GM18858 (cell line): Measurements from ENCODE around the gene RALGAPA2.

Experiments
- ATAC-seq: cut with Tn5 transposase; IDR thresholded peaks from one replicate; pipeline ENCODE4 v1.9.1; 2021; ENCODE audit not compliant: unreplicated experiment

The RALGAPA2 gene

GRCh38 chr20:20442466-20442865, 270.0 kb downstream of the RALGAPA2 start:
- no peak for ATAC-seq

DNA sequence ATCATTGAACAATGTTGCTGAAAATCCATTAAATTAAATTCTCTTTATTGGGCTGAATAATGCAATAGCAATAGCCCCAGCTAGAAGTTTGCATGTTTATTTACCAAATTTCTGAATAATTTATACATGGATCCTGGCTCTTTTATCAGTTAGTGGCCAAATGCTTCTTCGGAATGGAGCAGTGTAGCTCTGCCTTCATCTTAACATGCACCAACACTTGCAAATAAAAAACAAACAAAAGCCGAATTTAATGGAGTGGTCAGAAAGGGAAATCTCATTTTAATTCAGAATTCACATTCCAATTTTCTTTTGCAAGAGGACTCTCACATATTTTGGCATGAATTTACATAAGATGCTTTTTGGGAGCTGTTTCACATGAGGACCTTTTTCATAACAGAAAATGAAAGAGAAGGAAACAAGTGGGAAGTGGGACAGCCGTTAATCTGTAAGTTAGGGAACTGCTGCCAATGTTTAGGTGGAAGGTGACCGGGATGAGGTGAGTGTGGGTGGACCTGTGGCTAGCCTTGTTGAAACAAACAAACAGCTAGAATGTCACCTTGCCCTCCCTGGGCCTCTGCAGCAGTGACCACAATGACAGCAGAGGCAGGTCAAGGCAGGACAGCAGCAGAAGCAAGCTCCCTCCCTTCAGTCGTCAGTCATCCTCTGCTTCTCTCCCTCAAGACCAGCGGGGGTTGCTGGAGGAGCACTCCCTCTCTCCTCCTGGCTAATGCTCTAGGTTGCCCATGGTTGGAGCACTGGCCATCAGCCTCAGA, 271.4 kb downstream of the RALGAPA2 start:
- no peak for ATAC-seq

- ATAC-seq: no peak
These were observed 272.0 kb downstream of the RALGAPA2 start for GRCh38 chr20:20440481-20440880.

DNA sequence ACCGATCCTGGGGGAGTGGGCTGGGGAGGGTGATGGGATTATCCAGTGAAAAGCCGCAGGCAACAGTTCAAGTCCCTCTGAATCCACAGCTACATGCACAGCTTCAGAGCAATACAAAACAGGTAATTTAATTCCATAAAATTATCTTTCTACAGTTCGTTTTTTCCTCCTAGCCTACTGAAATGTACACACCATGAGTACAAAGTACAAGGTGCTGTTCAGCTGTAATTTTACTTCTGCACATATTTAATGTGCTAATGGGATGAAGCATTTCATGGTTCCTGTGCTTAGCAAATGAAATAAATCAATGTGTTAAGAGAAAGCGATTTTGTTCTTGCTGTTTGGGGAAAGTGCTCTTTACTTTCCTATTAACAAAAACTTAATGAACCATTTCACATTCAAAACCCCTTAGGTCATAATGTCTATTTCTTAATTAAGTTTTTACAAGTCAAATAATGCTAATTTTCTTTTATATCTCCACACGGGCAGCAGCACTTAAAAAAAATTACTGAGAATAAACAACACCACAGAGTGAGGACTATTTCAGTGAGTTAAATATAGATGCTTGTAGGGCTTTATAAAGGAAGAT, 272.7 kb downstream of the RALGAPA2 start:
- no peak for ATAC-seq

DNA sequence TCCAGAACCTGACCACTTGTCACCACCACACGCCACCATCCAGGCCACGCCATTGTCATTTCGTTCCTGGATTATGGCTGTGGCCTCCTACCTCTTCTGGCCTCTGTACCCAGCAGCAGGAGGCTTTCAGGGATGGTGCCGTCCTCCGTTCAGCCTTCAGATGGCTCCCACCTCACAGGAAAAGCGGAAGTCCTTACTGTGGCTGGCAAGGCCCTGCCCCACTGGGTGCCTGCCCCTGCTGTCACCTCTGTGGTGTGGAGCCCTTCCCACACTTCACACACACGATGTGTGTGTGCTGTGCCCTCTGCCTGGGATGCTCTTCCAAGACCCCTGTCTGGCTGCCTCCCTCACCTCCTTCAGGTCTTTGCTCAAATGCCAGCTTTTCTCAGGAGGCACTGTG, 275.1 kb downstream of the RALGAPA2 start:
- ATAC-seq: no peak

DNA sequence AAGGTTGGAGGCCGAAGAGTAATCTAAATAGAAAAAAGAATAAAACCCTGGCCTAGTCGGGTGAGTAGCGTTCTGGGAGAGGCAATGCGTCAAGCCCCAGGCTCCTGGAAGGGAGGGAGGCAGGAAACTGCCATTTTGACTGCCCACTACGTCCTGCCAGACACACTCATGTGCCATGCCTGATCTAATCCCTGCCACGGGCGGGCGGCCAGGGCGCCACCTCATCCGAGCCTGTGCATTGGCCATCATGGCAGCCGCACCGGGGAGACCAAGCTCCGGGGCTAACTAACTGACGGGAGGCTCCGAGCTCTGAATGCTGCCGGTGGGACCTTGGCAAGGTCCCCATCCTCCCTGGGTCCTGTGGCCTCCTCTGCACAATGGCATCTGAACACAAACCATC, 275.8 kb downstream of the RALGAPA2 start:
- no peak for ATAC-seq

- no peak for ATAC-seq
These were observed 277.0 kb downstream of the RALGAPA2 start for GRCh38 chr20:20435453-20435852.

- no peak for ATAC-seq
These were observed 279.7 kb downstream of the RALGAPA2 start for GRCh38 chr20:20432618-20433286.

DNA sequence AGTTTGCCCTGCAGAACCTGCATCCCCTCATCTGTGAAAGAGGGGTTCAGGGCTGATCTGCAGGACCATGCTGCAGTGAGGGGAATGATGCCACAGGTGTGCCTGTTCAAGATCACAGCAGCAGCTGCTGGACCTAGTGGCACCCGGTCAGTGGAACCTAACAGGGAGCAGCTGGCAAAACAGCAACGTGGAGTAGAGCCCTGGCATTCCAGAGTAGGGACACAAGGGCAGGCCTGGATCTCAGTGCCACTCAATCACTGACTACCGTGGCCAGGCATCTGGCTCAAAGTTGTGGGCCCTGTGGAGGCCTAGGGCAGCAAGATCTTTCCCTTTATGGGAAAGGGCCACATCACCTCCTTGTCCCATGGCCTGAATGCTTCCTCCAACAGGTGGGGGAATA, 282.4 kb downstream of the RALGAPA2 start:
- no peak for ATAC-seq

GRCh38 chr20:20428067-20428466, 284.4 kb downstream of the RALGAPA2 start:
- ATAC-seq: no peak

DNA sequence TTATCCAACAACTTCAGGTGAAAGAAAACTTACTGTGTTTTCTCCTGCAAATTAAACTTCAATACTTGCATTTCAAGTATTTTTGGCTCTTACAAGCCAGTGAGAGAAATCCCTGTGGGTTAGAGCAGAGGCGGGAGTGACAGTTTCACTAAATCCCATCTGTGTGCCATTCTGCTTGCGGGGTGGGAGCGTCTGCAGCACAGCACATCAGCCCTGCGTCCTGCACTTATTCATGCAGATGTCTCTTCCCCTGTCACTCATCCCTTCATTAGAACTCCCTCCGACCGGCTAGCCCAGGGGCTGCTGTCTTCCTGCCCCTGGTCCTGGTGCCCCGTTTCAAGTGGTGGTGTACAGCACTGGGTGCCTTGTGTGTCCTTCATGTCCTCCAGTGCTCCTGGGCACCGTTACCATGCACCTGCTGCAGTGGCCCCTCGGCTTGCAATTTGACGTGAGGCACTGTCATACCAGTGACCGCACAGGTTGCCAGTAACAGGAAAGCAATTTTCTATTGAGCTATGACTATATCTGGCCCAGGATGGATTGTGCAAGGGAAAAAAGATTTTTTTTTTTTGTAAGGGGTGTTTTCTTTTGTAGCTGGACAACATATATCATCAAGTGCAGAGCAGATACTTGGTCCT, 285.1 kb downstream of the RALGAPA2 start:
- no peak for ATAC-seq

- no peak for ATAC-seq
These were observed 285.9 kb downstream of the RALGAPA2 start for GRCh38 chr20:20426655-20426907.

DNA sequence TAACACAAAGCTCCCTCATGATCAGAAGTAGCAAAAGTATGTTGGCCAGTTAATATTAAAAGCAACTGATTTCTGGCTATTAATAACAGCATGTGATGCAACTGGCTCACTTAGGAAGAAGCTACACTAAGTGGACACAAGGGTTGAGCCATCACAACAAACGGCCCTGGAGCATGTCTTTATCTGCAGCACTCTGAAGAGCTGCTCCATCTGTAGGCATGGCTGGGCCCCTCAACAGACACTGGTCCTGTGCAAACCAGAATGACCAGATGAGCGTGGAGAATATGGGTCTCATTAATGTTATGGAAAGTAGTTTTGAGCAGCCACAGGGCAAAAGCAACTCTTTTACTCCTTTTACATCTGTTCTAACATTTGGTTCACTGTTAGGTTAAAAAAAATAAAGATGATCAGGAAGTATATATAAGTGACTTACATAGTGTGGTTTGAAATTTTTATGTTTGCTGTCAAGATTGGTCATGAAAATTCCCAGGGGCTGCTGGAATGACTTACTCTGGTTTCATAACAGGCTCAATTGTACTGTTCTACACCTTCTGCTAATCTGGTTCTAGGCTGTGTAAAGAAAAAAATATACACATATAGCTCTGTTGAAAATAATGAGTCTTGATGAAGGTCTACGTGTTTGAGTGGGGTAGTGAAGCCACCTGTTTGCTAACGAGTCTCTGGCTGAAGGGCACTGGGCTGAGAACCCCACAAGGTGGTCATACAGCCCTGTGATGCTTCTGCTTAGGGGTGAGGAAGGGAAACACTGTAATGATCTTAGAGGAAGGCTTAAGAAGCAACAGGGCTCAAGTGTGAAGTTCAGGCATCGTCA, 286.4 kb downstream of the RALGAPA2 start:
- no peak for ATAC-seq

GRCh38 chr20:20423117-20423516, 289.3 kb downstream of the RALGAPA2 start:
- ATAC-seq: no peak

DNA sequence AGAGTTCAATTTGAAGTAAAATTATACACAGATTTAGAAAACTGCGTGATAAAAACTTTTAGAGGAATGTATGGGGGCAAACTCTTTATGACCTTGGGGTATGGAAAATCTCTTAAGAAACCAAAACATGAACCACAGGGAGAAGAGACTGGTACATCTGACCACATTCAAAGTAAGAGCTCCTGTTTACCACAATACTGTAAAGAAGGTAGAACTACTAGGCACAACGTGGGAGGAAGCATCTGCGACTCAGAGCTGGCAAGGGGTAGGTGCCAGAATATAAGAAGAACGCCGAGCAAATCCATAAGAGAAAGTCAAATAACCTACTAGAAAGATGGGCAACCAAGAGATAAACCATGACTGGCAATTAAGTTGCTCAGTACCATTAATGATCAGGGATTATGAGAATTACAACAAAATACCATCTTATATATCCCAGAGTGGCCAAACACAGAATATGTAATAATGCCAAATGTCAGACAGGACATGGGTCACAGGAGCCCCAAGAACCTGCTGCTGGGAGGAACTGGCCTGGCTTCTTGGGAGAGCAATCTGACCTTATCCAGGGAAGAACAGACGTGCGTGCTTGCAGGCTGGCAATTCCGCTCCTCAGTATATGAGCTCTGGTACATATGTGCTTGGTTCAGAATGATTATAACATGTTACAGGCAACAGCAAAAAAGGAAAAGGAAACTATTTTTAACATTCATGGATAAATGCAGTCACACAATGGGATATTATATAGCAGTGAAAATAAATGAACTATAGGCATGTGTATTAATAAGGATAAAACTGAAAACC, 294.4 kb downstream of the RALGAPA2 start:
- no peak for ATAC-seq

DNA sequence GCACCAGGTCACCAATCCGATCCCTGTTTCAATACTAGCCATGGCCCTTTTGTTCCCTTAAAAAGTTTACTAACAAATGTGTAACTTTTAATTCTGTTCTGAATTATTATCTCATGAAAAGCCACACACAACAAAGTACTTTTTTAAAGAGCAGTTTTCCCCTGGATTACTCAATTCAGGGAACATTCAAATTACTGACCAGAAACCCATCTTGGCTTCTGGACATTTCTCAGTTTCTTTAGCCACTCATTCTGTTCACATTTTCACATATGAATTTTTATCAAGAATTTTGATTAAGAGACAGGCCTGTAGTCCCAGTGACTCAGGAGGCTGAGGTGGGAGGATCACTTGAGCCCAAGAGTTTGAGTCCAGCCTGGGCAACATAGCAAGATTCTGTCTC, 297.1 kb downstream of the RALGAPA2 start:
- no peak for ATAC-seq

DNA sequence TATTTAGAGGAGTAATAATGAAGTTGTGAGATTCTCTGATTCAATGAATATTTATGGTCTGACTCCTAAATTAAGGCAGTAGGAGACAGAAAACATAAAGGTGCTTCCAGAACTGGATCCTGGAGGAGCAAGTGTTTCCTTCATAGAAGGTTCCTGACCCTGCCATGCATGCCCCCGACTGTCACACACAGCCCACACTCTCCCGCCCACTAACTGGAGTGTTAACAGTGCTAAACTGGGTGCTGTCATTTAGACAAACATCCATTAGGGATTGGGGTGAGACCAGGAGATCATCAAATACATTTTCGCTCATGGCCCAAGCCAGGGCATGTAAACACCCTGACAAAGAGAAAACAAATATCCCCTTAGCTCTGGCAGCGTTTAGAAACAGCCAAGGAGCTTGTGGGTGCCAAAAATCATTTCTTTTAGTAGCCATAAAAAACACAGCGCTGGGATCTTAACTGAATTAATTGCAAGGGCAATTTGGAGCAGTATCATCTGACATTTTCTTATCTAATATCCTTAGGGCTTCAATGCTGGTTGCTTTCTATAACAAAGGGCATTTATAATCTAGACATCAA, 297.7 kb downstream of the RALGAPA2 start:
- no peak for ATAC-seq

GRCh38 chr20:20413810-20414281, 298.6 kb downstream of the RALGAPA2 start:
- no peak for ATAC-seq

GRCh38 chr20:20412750-20413149, 299.7 kb downstream of the RALGAPA2 start:
- ATAC-seq: no peak

DNA sequence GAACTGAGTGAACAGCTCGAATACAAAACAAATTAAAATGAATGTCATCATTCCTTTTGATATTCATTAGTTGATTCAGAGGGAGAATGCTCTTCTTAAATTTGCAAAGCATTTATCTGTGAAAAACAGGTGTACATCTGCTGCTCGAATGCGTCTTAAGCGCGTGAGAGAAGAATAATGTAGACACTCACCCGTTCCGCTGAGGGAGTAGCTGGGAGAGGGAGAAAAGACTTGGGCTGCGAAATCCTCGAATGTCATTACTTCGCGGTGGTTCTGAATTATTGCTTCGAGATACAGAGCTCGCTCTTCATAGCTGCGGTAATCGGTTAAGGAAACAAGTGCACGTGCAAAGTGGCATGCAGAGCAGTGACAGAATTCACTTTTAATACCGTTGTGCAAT, 300.6 kb downstream of the RALGAPA2 start:
- no peak for ATAC-seq
